H9 (cell line): Measurements from ENCODE around the gene PGF. TPM values are rescaled to one million over a fixed set of nuclear protein-coding genes. Genes with fewer than 3 reads are reported as not detected.

Source experiments
- DNase-seq: peaks from one replicate; pipeline ENCODE4 v3.0.0-alpha.2; 2017
- H2AFZ ChIP-seq: one replicate; pipeline ENCODE4 v1.6.1; 2013; ENCODE audit warnings: mild to moderate bottlenecking, low read length, control low read depth, moderate library complexity
- H2AK5ac ChIP-seq: 2 replicates; pipeline ENCODE4 v1.6.1; 2013; ENCODE audit warnings: low read length, control low read depth, mixed read lengths; ENCODE audit not compliant: insufficient read length
- H2BK120ac ChIP-seq: one replicate; pipeline ENCODE4 v1.6.1; 2013; ENCODE audit warnings: low read depth, mild to moderate bottlenecking, low read length, control low read depth, inconsistent platforms; ENCODE audit not compliant: poor library complexity, severe bottlenecking
- H2BK12ac ChIP-seq: 2 replicates; pipeline ENCODE4 v1.6.1; 2013; ENCODE audit warnings: low read length, control low read depth, mixed read lengths, low read depth; ENCODE audit not compliant: insufficient read length
- H2BK15ac ChIP-seq: 2 replicates; pipeline ENCODE4 v1.6.1; 2013; ENCODE audit warnings: low read depth, low read length, control low read depth
- H2BK20ac ChIP-seq: one replicate; pipeline ENCODE4 v1.6.1; 2013; ENCODE audit warnings: low read depth, mild to moderate bottlenecking, low read length, control low read depth, inconsistent platforms; ENCODE audit not compliant: poor library complexity, severe bottlenecking
- H2BK5ac ChIP-seq: 2 replicates; pipeline ENCODE4 v1.6.1; 2013; ENCODE audit warnings: low read length, control low read depth, mixed read lengths; ENCODE audit not compliant: insufficient read length
- H3K14ac ChIP-seq: 2 replicates; pipeline ENCODE4 v1.6.1; 2013; ENCODE audit warnings: low read length, control low read depth; ENCODE audit not compliant: insufficient read depth
- H3K18ac ChIP-seq: 2 replicates; pipeline ENCODE4 v1.6.1; 2013; ENCODE audit warnings: low read depth, mild to moderate bottlenecking, mixed read lengths, low read length, control low read depth; ENCODE audit not compliant: insufficient read length
- H3K23ac ChIP-seq: 2 replicates; pipeline ENCODE4 v1.6.1; 2013; ENCODE audit warnings: low read length, control low read depth, mixed read lengths, low read depth; ENCODE audit not compliant: insufficient read length
- H3K23me2 ChIP-seq: 2 replicates; pipeline ENCODE4 v1.6.1; 2013; ENCODE audit warnings: low read depth, mild to moderate bottlenecking, mixed read lengths, low read length, control low read depth; ENCODE audit not compliant: insufficient read length, poor library complexity, severe bottlenecking
- H3K27ac ChIP-seq: 2 replicates; pipeline ENCODE4 v1.5.1; 2013; ENCODE audit warnings: low read length, control low read depth, mixed read lengths, low read depth; ENCODE audit not compliant: insufficient read length
- H3K27me3 ChIP-seq: 2 replicates; pipeline ENCODE4 v1.6.1; 2013; ENCODE audit warnings: low read length, control low read depth, inconsistent platforms; ENCODE audit not compliant: insufficient read depth
- H3K4ac ChIP-seq: 2 replicates; pipeline ENCODE4 v1.6.1; 2013; ENCODE audit warnings: low read depth, mild to moderate bottlenecking, control low read depth, inconsistent platforms, low read length, moderate library complexity
- H3K4me1 ChIP-seq: 2 replicates; pipeline ENCODE4 v1.6.1; 2013; ENCODE audit warnings: low read length, control low read depth, inconsistent platforms; ENCODE audit not compliant: insufficient read depth
- H3K4me2 ChIP-seq: 2 replicates; pipeline ENCODE4 v1.6.1; 2013; ENCODE audit warnings: low read length, control low read depth, mixed read lengths; ENCODE audit not compliant: insufficient read length, insufficient read depth
- H3K56ac ChIP-seq: 2 replicates; pipeline ENCODE4 v1.6.1; 2013; ENCODE audit warnings: low read depth, mild to moderate bottlenecking, mixed read lengths, low read length, control low read depth; ENCODE audit not compliant: insufficient read length
- H3K79me1 ChIP-seq: 2 replicates; pipeline ENCODE4 v1.6.1; 2013; ENCODE audit warnings: low read depth, mild to moderate bottlenecking, moderate library complexity, low read length, control low read depth, inconsistent platforms; ENCODE audit not compliant: insufficient read depth, poor library complexity, severe bottlenecking
- H3K79me2 ChIP-seq: 2 replicates; pipeline ENCODE4 v1.6.1; 2013; ENCODE audit warnings: low read length, control low read depth, inconsistent platforms; ENCODE audit not compliant: insufficient read depth
- H3K9ac ChIP-seq: 2 replicates; pipeline ENCODE4 v1.6.1; 2013; ENCODE audit warnings: low read length, control low read depth, mixed read lengths; ENCODE audit not compliant: insufficient read length; ENCODE audit errors: extremely low read depth
- H3K9me3 ChIP-seq: one replicate; pipeline ENCODE4 v1.6.1; 2013; ENCODE audit warnings: low read depth, low read length, inconsistent platforms; ENCODE audit not compliant: control insufficient read depth
- H3T11ph ChIP-seq: one replicate; pipeline ENCODE4 v1.6.1; 2013; ENCODE audit warnings: mild to moderate bottlenecking, low read length, control low read depth, inconsistent platforms
- H4K20me1 ChIP-seq: one replicate; pipeline ENCODE4 v1.6.1; 2013; ENCODE audit not compliant: control insufficient read depth, insufficient read length, insufficient read depth
- H4K5ac ChIP-seq: 2 replicates; pipeline ENCODE4 v1.6.1; 2013; ENCODE audit warnings: low read depth, mild to moderate bottlenecking, mixed read lengths, low read length, control low read depth; ENCODE audit not compliant: insufficient read length
- H4K8ac ChIP-seq: replicated peaks from 2 replicates; pipeline ENCODE4 v1.6.1; 2013; ENCODE audit warnings: low read length, control low read depth, mixed read lengths, low read depth; ENCODE audit not compliant: insufficient read length
- H4K91ac ChIP-seq: 2 replicates; pipeline ENCODE4 v1.6.1; 2013; ENCODE audit warnings: low read depth, mild to moderate bottlenecking, moderate library complexity, mixed read lengths, low read length, control low read depth; ENCODE audit not compliant: insufficient read length
- H3K27ac Mint-ChIP-seq, 3 experiments: 2 replicates in 2 of 3; 3 replicates in 1 of 3; pipeline ENCODE4 v1.8.0; 2020 to 2021; ENCODE audit warnings: mixed read lengths in 3 of 3, mild to moderate bottlenecking in 1 of 3, moderate library complexity in 1 of 3
- H3K27me3 Mint-ChIP-seq: 2 replicates; pipeline ENCODE4 v1.8.0; 2021; ENCODE audit warnings: low read depth, mild to moderate bottlenecking, moderate library complexity, mixed read lengths
- H3K36me3 Mint-ChIP-seq, 3 experiments: 2 replicates in 2 of 3; 3 replicates in 1 of 3; pipeline ENCODE4 v1.8.0; 2020 to 2021; ENCODE audit warnings: low read depth in 3 of 3, mixed read lengths in 3 of 3; ENCODE audit not compliant: insufficient read depth in 1 of 3
- H3K4me1 Mint-ChIP-seq, 2 experiments: 2 replicates each; pipeline ENCODE4 v1.8.0; 2020; ENCODE audit warnings: mixed read lengths in 2 of 2
- H3K4me3 Mint-ChIP-seq, 2 experiments: 2 replicates in 1 of 2; 3 replicates in 1 of 2; pipeline ENCODE4 v1.8.0; 2020 to 2021; ENCODE audit warnings: mild to moderate bottlenecking in 2 of 2, mixed read lengths in 2 of 2, moderate library complexity in 1 of 2
- H3K9me3 Mint-ChIP-seq, 2 experiments: 2 replicates in 1 of 2; 3 replicates in 1 of 2; pipeline ENCODE4 v1.8.0; 2020; ENCODE audit warnings: mild to moderate bottlenecking in 2 of 2, mixed read lengths in 2 of 2, moderate library complexity in 1 of 2
- WGBS: extraction: QIAGEN DNeasy Blood & Tissue Kit; methylation state at CpG from one replicate; pipeline ENCODE4 v1.1.7; 2013; ENCODE audit warnings: missing lambda C conversion rate, low lambda C conversion rate, mixed read lengths; ENCODE audit not compliant: insufficient read length; ENCODE audit errors: extremely low coverage; 5-methylcytosine and 5-hydroxymethylcytosine counted together
- total RNA-seq: library from RNA; stranded (reverse); gene quantifications from 2 replicates; pipeline ENCODE4 v1.2.1, GENCODE V29; 2021
- TF ChIP-seq, protein P1 (sequence below): fragments of 200-600 bp; sonication (generic); conservative IDR thresholded peaks from 3 replicates; pipeline ENCODE4 v1.8.0; 2021; ENCODE audit warnings: antibody characterized with exemption, mild to moderate bottlenecking

PGF gene
- total RNA-seq, 1 experiment from 2014 or later: 2.3 TPM

DNA sequence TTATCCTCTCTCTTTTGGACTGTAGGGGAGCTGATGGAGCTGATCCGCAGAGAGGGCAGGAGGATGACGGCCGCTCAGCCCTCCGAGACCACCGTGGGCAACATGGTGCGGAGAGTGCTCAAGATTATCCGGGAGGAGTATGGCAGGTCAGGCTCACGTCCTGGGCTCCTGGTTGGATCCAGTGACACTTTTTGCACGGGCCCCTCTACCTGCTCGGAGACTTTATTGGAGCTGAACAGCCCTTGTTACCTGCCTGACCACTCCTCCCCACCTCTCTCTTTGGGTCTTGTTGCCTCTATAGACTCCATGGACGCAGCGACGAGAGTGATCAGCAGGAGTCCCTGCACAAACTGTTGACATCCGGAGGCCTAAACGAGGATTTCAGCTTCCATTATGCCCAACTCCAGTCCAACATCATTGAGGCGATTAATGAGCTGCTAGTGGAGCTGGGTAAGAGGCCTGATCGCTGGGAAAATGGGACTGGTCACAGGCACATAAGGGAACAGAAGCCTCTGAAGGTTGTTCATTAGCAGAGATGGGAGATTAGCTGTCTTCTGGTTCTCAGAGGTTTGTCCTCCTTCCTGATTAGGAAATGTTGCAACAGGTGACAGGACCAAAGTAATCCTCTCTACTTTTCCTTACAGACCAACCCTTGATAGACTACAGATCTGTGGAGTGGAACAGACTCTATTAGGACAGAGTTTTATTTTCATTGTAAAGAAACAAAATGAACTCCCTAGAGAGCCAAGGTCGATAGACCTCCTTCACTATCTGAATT is 48.0 kb upstream of the PGF start:
- Mint-ChIP-seq H3K27me3 (no peaks in the 10 kb centered on the region), H3K36me3 (peaks cover 2 to 48% (median 38%) of the 10 kb centered on the region in 3 experiments; a peak in 6 of 7 replicates), H3K4me1 (peaks cover 12 to 15% of the 10 kb centered on the region in 2 experiments), H3K9me3 (peaks cover 3 to 4% of the 10 kb centered on the region in 2 experiments; a peak in 1 of 5 replicates), H3K4me3 (peak overlapping the region; percentile 98), H3K27ac (peak overlapping the region in 2 of 3 experiments; percentile 34 to 84; a peak in 3 of 7 replicates)
- Histone ChIP-seq H2BK5ac (no peak overlapping the region), H3K27me3 (no peaks in the 10 kb centered on the region), H3K4me1 (peaks cover 5% of the 10 kb centered on the region; the same call in 1 of the 2 replicates), H3K4ac (no peak overlapping the region), H3K9me3 (no peaks in the 10 kb centered on the region), H4K8ac (no peak overlapping the region), H2BK120ac (no peak overlapping the region), H3K4me2 (peak overlapping the region; percentile 100), H3K18ac (no peak overlapping the region), H3K23me2 (peaks cover 12% of the 10 kb centered on the region), H3T11ph (no peak overlapping the region), H3K79me2 (peaks cover 6% of the 10 kb centered on the region; the same call in 1 of the 2 replicates), H3K23ac (no peak overlapping the region), H3K56ac (no peak overlapping the region), H4K91ac (no peak overlapping the region), H3K27ac (no peak overlapping the region), H2AK5ac (no peak overlapping the region), H4K20me1 (no peaks in the 10 kb centered on the region), H4K5ac (no peak overlapping the region), H2BK12ac (no peak overlapping the region), H3K9ac (peak overlapping the region; percentile 88), H2AFZ (no peak overlapping the region), H3K79me1 (peaks cover 7% of the 10 kb centered on the region), H2BK15ac (no peak overlapping the region), H2BK20ac (no peak overlapping the region), H3K14ac (peak overlapping the region; percentile 67)
- no peak for DNase-seq
- TF ChIP-seq, protein P1, sequence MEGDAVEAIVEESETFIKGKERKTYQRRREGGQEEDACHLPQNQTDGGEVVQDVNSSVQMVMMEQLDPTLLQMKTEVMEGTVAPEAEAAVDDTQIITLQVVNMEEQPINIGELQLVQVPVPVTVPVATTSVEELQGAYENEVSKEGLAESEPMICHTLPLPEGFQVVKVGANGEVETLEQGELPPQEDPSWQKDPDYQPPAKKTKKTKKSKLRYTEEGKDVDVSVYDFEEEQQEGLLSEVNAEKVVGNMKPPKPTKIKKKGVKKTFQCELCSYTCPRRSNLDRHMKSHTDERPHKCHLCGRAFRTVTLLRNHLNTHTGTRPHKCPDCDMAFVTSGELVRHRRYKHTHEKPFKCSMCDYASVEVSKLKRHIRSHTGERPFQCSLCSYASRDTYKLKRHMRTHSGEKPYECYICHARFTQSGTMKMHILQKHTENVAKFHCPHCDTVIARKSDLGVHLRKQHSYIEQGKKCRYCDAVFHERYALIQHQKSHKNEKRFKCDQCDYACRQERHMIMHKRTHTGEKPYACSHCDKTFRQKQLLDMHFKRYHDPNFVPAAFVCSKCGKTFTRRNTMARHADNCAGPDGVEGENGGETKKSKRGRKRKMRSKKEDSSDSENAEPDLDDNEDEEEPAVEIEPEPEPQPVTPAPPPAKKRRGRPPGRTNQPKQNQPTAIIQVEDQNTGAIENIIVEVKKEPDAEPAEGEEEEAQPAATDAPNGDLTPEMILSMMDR: no peak
- no CpG with 5 or more reads among the region's 18 CpGs for WGBS
